NCI-H2196 treated with DMSO at 0.1 percent for 48 hours (cell line): ENCODE results near the gene MTERF4.

Experiments
- DNase-seq: peaks from one replicate; lab custom pipeline; 2025; ENCODE audit not compliant: unreplicated experiment; lab: John Stamatoyannopoulos, UW

The MTERF4 gene

GRCh38 chr2:241091201-241091600 lies 10.9 kb downstream of the MTERF4 start:
- no peak for DNase-seq

GRCh38 chr2:241088791-241089732 lies 13.0 kb downstream of the MTERF4 start:
- no peak for DNase-seq

GRCh38 chr2:241088376-241088775 lies 13.7 kb downstream of the MTERF4 start:
- DNase-seq: no peak

DNA sequence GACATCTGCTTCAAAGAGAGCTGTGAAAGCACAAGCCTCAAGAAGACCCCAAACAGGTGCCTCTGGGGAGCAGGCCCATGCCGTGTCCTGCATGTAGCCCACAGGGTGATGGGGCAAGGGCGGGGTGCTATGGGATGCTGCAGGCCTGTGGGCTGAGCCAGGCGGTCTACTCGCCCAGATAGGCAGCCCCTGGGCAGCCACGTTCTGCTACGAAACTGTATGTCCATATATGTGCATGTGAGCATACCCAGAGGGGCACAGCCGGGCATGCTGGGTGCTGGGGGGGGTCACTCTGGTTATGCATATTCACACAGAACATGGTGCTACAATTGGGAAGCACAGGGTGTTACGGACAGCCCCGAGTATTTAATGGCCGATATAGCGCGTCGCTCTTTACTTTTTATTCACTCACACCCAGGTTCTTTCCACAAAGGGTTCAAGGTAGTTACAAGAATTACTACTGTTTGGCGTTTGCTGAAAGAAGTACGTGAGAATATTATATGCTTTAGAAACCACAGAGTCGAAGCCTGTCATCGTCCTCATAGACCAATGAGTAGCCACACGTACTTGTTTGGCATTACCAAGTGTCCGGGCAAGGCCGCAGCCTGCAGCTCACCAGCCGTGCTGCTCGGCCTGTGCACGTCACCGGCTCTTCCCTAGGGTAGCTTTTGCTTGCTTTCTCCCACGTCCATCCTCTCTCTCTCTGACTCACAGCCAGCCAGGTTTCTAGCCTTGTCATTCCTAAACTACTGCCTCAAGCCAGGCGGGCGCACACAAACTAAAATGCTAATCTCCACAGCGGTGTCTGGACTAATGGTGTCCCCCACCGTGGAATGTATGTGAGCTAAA lies 14.4 kb downstream of the MTERF4 start:
- DNase-seq: no peak

DNA sequence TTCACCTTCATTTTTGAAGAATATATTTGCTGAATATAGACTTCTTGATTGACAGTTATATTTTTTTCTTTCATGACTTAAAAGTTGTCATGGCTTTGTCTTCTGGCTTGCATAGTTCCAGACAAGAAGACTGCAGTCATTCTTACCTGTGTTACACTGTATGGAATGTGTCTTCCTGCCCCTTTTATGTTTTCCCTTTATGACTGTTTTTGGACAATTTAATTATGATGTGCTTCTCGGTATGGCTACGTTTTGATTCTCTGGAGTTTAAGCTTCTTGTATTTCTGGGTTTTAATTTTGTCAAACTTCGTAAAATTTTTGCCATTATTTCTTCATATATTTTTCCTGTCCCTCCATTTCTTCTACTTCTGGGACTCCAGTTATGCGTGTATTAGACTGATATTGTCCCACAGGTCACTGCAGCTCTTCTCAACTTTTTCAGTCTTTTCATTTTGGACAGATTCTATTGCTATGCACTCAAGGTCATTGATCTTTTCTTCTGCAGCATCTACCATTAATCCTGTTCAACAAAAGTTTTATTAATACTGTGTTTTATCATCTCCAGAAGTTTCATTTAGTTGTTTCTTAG lies 17.1 kb downstream of the MTERF4 start:
- no peak for DNase-seq

DNA sequence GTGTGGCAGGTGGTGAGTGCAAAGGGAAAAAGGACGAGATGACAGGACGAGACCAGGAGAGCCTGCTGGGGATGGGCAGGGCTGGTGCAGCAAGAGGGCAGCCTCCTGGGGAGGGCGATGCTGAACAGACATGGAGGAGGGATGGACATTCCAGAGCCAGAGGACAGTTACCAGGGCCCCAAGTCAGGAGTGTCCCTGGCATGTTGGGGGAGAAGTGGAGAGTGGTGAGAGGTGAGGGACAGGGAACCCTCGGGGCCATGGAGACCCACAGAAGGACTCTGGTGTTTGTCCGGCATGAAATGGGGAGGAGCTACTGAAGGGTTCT lies 19.0 kb downstream of the MTERF4 start:
- DNase-seq: no peak

GRCh38 chr2:241082341-241083090 lies 19.6 kb downstream of the MTERF4 start:
- DNase-seq: no peak

DNA sequence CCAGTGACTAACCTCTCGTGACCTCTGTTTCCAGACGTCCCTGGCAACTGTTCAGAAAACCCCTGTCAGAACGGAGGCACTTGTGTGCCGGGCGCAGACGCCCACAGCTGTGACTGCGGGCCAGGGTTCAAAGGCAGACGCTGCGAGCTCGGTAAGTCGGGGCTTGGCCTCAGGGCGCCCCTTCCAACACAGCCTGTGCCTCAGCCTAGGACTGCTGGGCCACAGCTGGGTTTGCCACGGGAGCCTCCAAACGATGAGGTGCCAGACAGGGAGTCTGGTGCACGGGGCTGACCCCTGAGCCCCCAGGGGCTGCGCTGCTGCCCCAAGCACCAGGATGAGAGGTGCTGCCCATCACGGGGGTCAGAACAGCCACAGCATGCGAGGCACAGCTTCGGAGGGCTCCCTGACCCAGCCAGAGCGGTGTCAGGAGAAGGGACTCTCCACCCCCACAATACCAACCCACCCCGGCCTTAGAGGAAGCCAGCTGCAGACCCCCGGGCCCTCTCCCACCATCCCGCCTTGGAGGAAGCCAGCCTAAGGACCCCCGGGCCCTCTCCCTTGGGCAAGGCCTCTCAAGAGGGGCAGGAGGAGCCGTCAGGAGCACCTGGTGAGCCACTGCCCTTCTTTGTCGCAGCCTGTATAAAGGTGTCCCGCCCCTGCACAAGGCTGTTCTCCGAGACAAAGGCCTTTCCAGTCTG lies 20.3 kb downstream of the MTERF4 start:
- no peak for DNase-seq

- DNase-seq: no peak
Observed at GRCh38 chr2:241081190-241081642, 20.9 kb downstream of the MTERF4 start.

GRCh38 chr2:241080405-241081189 lies 21.5 kb downstream of the MTERF4 start:
- DNase-seq: no peak

GRCh38 chr2:241074901-241075540 lies 27.1 kb downstream of the MTERF4 start:
- DNase-seq: no peak

GRCh38 chr2:241074065-241074818 lies 27.8 kb downstream of the MTERF4 start:
- no peak for DNase-seq

DNA sequence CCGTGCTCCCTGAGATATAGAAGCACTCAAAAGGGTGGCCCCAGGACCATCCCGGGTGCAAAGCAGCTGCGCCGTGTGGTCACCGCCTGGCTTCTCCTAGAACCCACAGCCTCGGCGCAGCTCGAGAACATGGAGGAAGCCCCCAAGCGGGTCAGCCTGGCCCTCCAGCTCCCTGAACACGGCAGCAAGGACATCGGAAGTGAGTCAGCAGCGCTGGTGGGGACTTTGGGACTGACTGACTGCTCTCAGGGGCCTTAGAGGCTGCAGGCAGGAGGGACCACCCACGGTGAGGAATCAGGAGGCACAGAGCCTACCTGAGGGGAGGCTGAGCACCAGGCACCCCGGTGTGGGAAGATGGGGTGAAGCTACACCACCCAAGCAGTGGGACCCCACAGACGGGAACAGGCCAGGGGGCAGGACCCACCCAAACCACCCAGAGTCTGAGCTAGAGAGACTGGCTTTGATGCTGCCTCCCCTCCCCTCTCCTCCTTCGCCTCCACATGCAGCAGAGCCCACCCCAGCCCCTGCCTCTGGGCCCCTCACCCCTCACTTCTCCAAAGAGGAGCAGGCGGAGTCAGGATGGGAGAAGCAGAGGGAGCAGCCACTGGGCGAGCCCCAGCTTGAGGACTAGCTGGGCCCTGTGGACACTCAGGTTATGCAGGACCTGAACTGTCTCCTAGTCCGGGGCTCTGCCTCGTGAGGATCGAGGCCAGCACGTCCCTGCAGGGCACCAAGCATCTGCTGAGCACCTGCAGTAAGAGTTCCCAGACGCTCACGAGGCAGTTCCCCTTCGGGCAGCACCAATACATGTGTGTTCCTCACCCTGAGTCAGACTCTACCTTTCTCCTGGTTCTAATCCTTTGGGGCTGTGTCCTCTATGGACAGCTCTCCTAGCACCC lies 28.7 kb downstream of the MTERF4 start:
- no peak for DNase-seq

- DNase-seq: no peak
Observed at GRCh38 chr2:241072553-241073165, 29.4 kb downstream of the MTERF4 start.

DNA sequence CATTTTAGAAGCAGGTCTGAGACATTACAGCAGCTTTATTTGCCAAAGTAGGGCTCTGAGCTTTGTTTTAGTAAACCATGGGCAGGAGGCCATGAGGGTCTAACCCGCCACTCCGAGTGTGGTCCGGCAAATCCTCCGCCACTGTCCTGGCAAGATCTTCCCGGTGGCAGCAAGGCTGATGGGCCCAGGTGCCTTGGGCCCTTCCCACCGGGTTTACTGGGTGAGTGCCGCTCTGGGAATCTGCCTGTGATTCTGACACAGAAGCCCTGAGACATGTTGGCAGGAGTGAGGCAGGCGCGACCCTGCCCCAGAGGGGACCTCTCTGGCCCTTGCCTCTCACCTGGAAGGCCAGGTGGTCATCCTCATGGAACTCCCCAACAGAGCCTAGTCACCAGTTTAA lies 29.9 kb downstream of the MTERF4 start:
- no peak for DNase-seq

DNA sequence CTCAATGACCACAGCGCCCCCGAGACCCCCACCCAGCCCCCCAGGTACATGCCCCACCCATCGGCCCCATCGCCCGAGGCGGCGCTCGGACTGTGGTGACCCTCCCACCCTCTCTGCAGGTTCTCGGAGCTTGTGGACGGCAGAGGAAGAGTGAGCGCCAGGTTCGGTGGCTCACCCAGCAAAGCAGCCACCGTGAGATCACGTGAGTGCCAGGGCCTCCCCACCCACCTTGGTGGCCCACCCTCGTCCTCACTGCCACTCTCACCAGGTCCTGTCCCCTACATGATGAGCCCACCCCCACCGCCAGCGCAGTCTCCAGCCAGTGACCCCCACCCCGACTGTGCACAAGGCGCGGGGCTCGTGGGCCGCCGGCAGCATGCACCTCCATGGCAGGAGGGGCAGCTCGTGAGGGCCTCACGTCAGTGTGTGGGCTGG lies 30.4 kb downstream of the MTERF4 start:
- DNase-seq: no peak
